Astrocyte (in vitro differentiated cells and primary cell): ENCODE results near the gene DAPL1.

ENCODE experiments used
- CTCF ChIP-seq: IDR thresholded peaks from 2 replicates; pipeline ENCODE4 v1.5.1; 2011; ENCODE audit warnings: low read depth, mild to moderate bottlenecking, inconsistent platforms, low read length, moderate library complexity; ENCODE audit not compliant: insufficient read depth
- EZH2 ChIP-seq: IDR thresholded peaks from 2 replicates; pipeline ENCODE4 v1.6.1; 2012; ENCODE audit warnings: mild to moderate bottlenecking, low read length, inconsistent platforms; ENCODE audit not compliant: insufficient read depth

GRCh38 chr2:158809816-158810215, 14.7 kb downstream of the DAPL1 start:
- TF ChIP-seq CTCF (no peak), EZH2 (no peak)
